NCI-H1092 (cell line): Measurements from ENCODE around the gene SPINK9.

Experiments
- DNase-seq: peaks from one replicate; lab custom pipeline; 2025; lab: John Stamatoyannopoulos, UW

SPINK9 gene

GRCh38 chr5:148368299-148368698 lies 32.9 kb downstream of the SPINK9 start:
- DNase-seq, result no peak

GRCh38 chr5:148372166-148372725 lies 36.9 kb downstream of the SPINK9 start:
- DNase-seq, result no peak

- DNase-seq, result no peak
Observed at GRCh38 chr5:148372893-148373292, 37.5 kb downstream of the SPINK9 start.

- DNase-seq, result peak; percentile 26
Observed at GRCh38 chr5:148374690-148375360, 39.5 kb downstream of the SPINK9 start.

GRCh38 chr5:148376198-148376597 lies 40.8 kb downstream of the SPINK9 start:
- no peak for DNase-seq

GRCh38 chr5:148378670-148379069 lies 43.3 kb downstream of the SPINK9 start:
- DNase-seq, result no peak

GRCh38 chr5:148379340-148379739 lies 44.0 kb downstream of the SPINK9 start:
- no peak for DNase-seq

GRCh38 chr5:148381906-148382305 lies 46.5 kb downstream of the SPINK9 start:
- no peak for DNase-seq

GRCh38 chr5:148382961-148383360 lies 47.6 kb downstream of the SPINK9 start:
- no peak for DNase-seq

- peak; percentile 90 for DNase-seq
Observed at GRCh38 chr5:148383564-148384379, 48.4 kb downstream of the SPINK9 start, which contains the start of gene FBXO38. Gene FBXO38, plus strand, starts transcription at chr5:148383958. Its CDS starts 10,819 bp downstream, at chr5:148394777.

- no peak for DNase-seq
Observed at GRCh38 chr5:148384380-148384737, 49.0 kb downstream of the SPINK9 start.

- DNase-seq, result no peak
Observed at GRCh38 chr5:148385094-148385493, 49.7 kb downstream of the SPINK9 start.

- DNase-seq, result no peak
Observed at GRCh38 chr5:148386041-148386440, 50.7 kb downstream of the SPINK9 start.

GRCh38 chr5:148387325-148387724 lies 52.0 kb downstream of the SPINK9 start:
- no peak for DNase-seq

GRCh38 chr5:148388696-148389095 lies 53.3 kb downstream of the SPINK9 start:
- no peak for DNase-seq
